HEK293 (cell line): ENCODE measurements around the gene EHMT1.

Experiments
- CTCF ChIA-PET: fragments of 350-600 bp; formaldehyde crosslinking; extraction: SDS; loops from one replicate; lab custom pipeline; 2021; ENCODE audit warnings: antibody characterized with exemption; lab: Yijun Ruan, JAX
- POLR2A ChIA-PET: fragments of 300-600 bp; formaldehyde crosslinking; extraction: SDS; loops from one replicate; lab custom pipeline; 2020; ENCODE audit warnings: antibody characterized with exemption, inconsistent platforms; lab: Yijun Ruan, JAX
- H3K27ac ChIP-seq: fragments of 200-500 bp; sonication (Bioruptor generic); 2 replicates; pipeline ENCODE4 v1.5.1; 2014; ENCODE audit warnings: low read depth, low read length, control low read depth, inconsistent platforms; ENCODE audit errors: extremely low read depth
- H3K36me3 ChIP-seq, 2 experiments: fragments of 200-500 bp in 1 of 2; sonication (Bioruptor generic) in 1 of 2; 1 replicate in 1 of 2; 2 replicates in 1 of 2; pipeline ENCODE4 v1.5.1; 2014 to 2017; ENCODE audit warnings: inconsistent platforms in 2 of 2, low read length in 2 of 2; ENCODE audit not compliant: control insufficient read depth in 2 of 2, insufficient read depth in 1 of 2
- H3K4me1 ChIP-seq: fragments of 200-500 bp; sonication (Bioruptor generic); 2 replicates; pipeline ENCODE4 v1.5.1; 2014; ENCODE audit warnings: mild to moderate bottlenecking, low read length, inconsistent platforms; ENCODE audit not compliant: control insufficient read depth, insufficient read depth
- H3K4me3 ChIP-seq: 2 replicates; pipeline ENCODE4 v1.5.1; 2011; ENCODE audit warnings: low read depth, mild to moderate bottlenecking, control low read depth, low read length, moderate library complexity
- H3K9me3 ChIP-seq: fragments of 200-500 bp; sonication (Bioruptor generic); 2 replicates; pipeline ENCODE4 v1.5.1; 2014; ENCODE audit warnings: low read depth, low read length, inconsistent platforms; ENCODE audit not compliant: control insufficient read depth, insufficient read depth
- GLIS2 ChIP-seq: fragments of 450-650 bp; formaldehyde crosslinking; IDR thresholded peaks from 2 replicates; pipeline ENCODE4 v1.5.1; 2016; ENCODE audit warnings: missing biosample characterization, missing genetic modification characterization
- KLF1 ChIP-seq: fragments of 450-650 bp; formaldehyde crosslinking; IDR thresholded peaks from 2 replicates; pipeline ENCODE4 v1.5.1; 2016; ENCODE audit warnings: missing biosample characterization, missing genetic modification characterization
- KLF16 ChIP-seq: fragments of 450-650 bp; formaldehyde crosslinking; IDR thresholded peaks from 2 replicates; pipeline ENCODE4 v1.5.1; 2017; ENCODE audit warnings: missing biosample characterization, missing genetic modification characterization
- KLF7 ChIP-seq: fragments of 450-650 bp; formaldehyde crosslinking; IDR thresholded peaks from 2 replicates; pipeline ENCODE4 v1.5.1; 2016; ENCODE audit warnings: missing biosample characterization, missing genetic modification characterization, borderline replicate concordance
- KLF9 ChIP-seq: fragments of 450-650 bp; formaldehyde crosslinking; IDR thresholded peaks from 2 replicates; pipeline ENCODE4 v1.5.1; 2016; ENCODE audit warnings: missing biosample characterization, missing genetic modification characterization, low read depth
- OVOL3 ChIP-seq: fragments of 450-650 bp; formaldehyde crosslinking; IDR thresholded peaks from 2 replicates; pipeline ENCODE4 v1.5.1; 2016; ENCODE audit warnings: missing biosample characterization, missing genetic modification characterization
- PRDM1 ChIP-seq: fragments of 450-650 bp; formaldehyde crosslinking; IDR thresholded peaks from 2 replicates; pipeline ENCODE4; 2016; ENCODE audit warnings: missing biosample characterization, missing genetic modification characterization
- SP2 ChIP-seq: fragments of 450-650 bp; formaldehyde crosslinking; IDR thresholded peaks from 2 replicates; pipeline ENCODE4 v1.5.1; 2016; ENCODE audit warnings: missing biosample characterization, missing genetic modification characterization
- ZBTB10 ChIP-seq: fragments of 450-650 bp; formaldehyde crosslinking; IDR thresholded peaks from 2 replicates; pipeline ENCODE4 v1.5.1; 2016; ENCODE audit warnings: missing biosample characterization, missing genetic modification characterization
- ZBTB48 ChIP-seq: fragments of 450-650 bp; formaldehyde crosslinking; IDR thresholded peaks from 2 replicates; pipeline ENCODE4 v1.5.1; 2016; ENCODE audit warnings: missing biosample characterization, missing genetic modification characterization
- ZBTB7A ChIP-seq: fragments of 450-650 bp; formaldehyde crosslinking; IDR thresholded peaks from 2 replicates; pipeline ENCODE4 v1.5.1; 2016; ENCODE audit warnings: low read depth, missing biosample characterization, missing genetic modification characterization
- ZEB2 ChIP-seq: fragments of 450-650 bp; formaldehyde crosslinking; IDR thresholded peaks from 2 replicates; pipeline ENCODE4 v1.5.1; 2016; ENCODE audit warnings: missing biosample characterization, missing genetic modification characterization
- ZFHX2 ChIP-seq: fragments of 450-650 bp; formaldehyde crosslinking; conservative IDR thresholded peaks from 2 replicates; pipeline ENCODE4 v1.5.1; 2016; ENCODE audit warnings: missing biosample characterization, missing genetic modification characterization
- ZFP41 ChIP-seq: fragments of 450-650 bp; formaldehyde crosslinking; IDR thresholded peaks from 2 replicates; pipeline ENCODE4 v1.5.1; 2016; ENCODE audit warnings: missing biosample characterization, missing genetic modification characterization, borderline replicate concordance
- ZIC2 ChIP-seq: fragments of 450-650 bp; formaldehyde crosslinking; IDR thresholded peaks from 2 replicates; pipeline ENCODE4 v1.5.1; 2016; ENCODE audit warnings: missing biosample characterization, missing genetic modification characterization
- ZNF10 ChIP-seq: fragments of 450-650 bp; formaldehyde crosslinking; IDR thresholded peaks from 2 replicates; pipeline ENCODE4 v1.5.1; 2017; ENCODE audit warnings: missing biosample characterization, missing genetic modification characterization
- ZNF112 ChIP-seq: fragments of 450-650 bp; formaldehyde crosslinking; IDR thresholded peaks from 2 replicates; pipeline ENCODE4 v1.5.0; 2017; ENCODE audit warnings: missing biosample characterization, missing genetic modification characterization
- ZNF16 ChIP-seq: fragments of 450-650 bp; formaldehyde crosslinking; IDR thresholded peaks from 2 replicates; pipeline ENCODE4 v1.5.1; 2016; ENCODE audit warnings: low read depth, missing biosample characterization, missing genetic modification characterization
- ZNF174 ChIP-seq: fragments of 450-650 bp; formaldehyde crosslinking; IDR thresholded peaks from 2 replicates; pipeline ENCODE4 v1.5.0; 2017; ENCODE audit warnings: missing biosample characterization, mild to moderate bottlenecking, missing genetic modification characterization
- ZNF175 ChIP-seq: fragments of 450-650 bp; formaldehyde crosslinking; IDR thresholded peaks from 2 replicates; pipeline ENCODE4 v1.5.1; 2016; ENCODE audit warnings: missing biosample characterization, missing genetic modification characterization
- ZNF266 ChIP-seq: fragments of 450-650 bp; formaldehyde crosslinking; IDR thresholded peaks from 2 replicates; pipeline ENCODE4 v1.5.1; 2016; ENCODE audit warnings: missing biosample characterization, missing genetic modification characterization, low read depth
- ZNF404 ChIP-seq: fragments of 450-650 bp; formaldehyde crosslinking; IDR thresholded peaks from 2 replicates; pipeline ENCODE4 v1.5.1; 2017; ENCODE audit warnings: missing biosample characterization, missing genetic modification characterization
- ZNF473 ChIP-seq: fragments of 450-650 bp; formaldehyde crosslinking; IDR thresholded peaks from 2 replicates; pipeline ENCODE4 v1.5.1; 2017; ENCODE audit warnings: missing biosample characterization, missing genetic modification characterization
- ZNF514 ChIP-seq: fragments of 450-650 bp; formaldehyde crosslinking; IDR thresholded peaks from 2 replicates; pipeline ENCODE4 v1.5.1; 2016; ENCODE audit warnings: missing biosample characterization, missing genetic modification characterization
- ZNF521 ChIP-seq: fragments of 450-650 bp; formaldehyde crosslinking; IDR thresholded peaks from 2 replicates; pipeline ENCODE4 v1.5.1; 2017; ENCODE audit warnings: missing biosample characterization, mild to moderate bottlenecking, missing genetic modification characterization
- ZNF626 ChIP-seq: fragments of 450-650 bp; sonication (Bioruptor Pico); formaldehyde crosslinking; IDR thresholded peaks from 2 replicates; pipeline ENCODE4 v1.5.1; 2018; ENCODE audit warnings: missing biosample characterization, missing genetic modification characterization, inconsistent platforms
- ZNF670 ChIP-seq: fragments of 450-650 bp; formaldehyde crosslinking; IDR thresholded peaks from 2 replicates; pipeline ENCODE4 v1.5.1; 2016; ENCODE audit warnings: missing biosample characterization, missing genetic modification characterization, low read depth
- ZSCAN23 ChIP-seq: fragments of 450-650 bp; formaldehyde crosslinking; IDR thresholded peaks from 2 replicates; pipeline ENCODE4 v1.5.1; 2016; ENCODE audit warnings: missing biosample characterization, missing genetic modification characterization
- TF ChIP-seq, protein P1 (sequence below): fragments of 450-650 bp; formaldehyde crosslinking; IDR thresholded peaks from 2 replicates; pipeline ENCODE4 v1.5.1; 2017; ENCODE audit warnings: missing biosample characterization, missing genetic modification characterization

EHMT1 gene

DNA sequence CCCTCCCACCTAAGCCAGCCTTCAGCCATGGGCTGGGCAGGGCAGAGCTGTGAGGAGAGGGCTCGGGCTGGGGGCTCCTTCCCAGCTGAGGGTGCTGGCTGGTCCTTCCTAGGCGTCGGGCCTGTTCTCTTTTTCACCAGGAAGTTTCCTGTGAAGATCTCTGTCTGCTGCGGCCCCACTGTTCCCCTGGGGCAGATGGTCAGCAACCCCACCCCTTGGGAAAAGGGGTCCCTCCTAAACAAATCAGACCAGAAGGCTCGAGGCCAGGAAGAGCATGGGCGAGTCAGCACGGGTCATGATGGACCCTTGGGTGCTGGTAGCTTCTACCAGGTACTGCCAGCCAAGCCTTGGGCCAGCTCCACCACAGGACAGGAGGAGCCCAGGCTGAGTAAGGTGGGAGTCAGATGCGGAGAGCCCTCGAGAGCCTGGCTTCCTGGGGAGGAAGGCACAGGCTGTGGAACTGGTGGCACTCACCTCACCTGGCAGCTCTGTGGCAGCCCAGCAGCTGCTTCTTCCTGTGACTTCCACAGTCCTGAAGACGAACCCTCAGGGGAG is 262.2 kb downstream of the EHMT1 start:
- TF ChIP-seq OVOL3 (tag by site-specific recombination) (no peak), ZBTB7A (no peak), ZSCAN23 (tag by site-specific recombination) (no peak), ZNF266 (tag by site-specific recombination) (no peak), ZNF174 (tag by site-specific recombination) (no peak), ZNF404 (tag by site-specific recombination) (no peak), ZNF521 (tag by site-specific recombination) (no peak), ZEB2 (tag by site-specific recombination) (no peak), ZNF514 (tag by site-specific recombination) (no peak), PRDM1 (tag by site-specific recombination) (no peak)
- TF ChIP-seq, protein P1, sequence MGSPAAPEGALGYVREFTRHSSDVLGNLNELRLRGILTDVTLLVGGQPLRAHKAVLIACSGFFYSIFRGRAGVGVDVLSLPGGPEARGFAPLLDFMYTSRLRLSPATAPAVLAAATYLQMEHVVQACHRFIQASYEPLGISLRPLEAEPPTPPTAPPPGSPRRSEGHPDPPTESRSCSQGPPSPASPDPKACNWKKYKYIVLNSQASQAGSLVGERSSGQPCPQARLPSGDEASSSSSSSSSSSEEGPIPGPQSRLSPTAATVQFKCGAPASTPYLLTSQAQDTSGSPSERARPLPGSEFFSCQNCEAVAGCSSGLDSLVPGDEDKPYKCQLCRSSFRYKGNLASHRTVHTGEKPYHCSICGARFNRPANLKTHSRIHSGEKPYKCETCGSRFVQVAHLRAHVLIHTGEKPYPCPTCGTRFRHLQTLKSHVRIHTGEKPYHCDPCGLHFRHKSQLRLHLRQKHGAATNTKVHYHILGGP (tag by site-specific recombination) = no peak
- no peak overlapping the region for H3K4me3 ChIP-seq
- H3K36me3 ChIP-seq = no peaks in the 10 kb centered on the region
- ChIA-PET POLR2A (interaction anchor here (1.2 kb wide), 1 partner anchor 18 kb away, joined by 4 read pairs; no protein-coding TSS in a partner anchor), CTCF (interaction anchor here (1.1 kb wide), 1 partner anchor 147 kb away, joined by 3 read pairs; no protein-coding TSS in a partner anchor)
- H3K9me3 ChIP-seq = no peaks in the 10 kb centered on the region
- H3K27ac ChIP-seq = no peak overlapping the region
- no peaks in the 10 kb centered on the region for H3K4me1 ChIP-seq

- H3K4me3 ChIP-seq = no peak overlapping the region
- H3K27ac ChIP-seq = no peak overlapping the region
- no peaks in the 10 kb centered on the region for H3K4me1 ChIP-seq
- POLR2A ChIA-PET = interaction anchor here (1.2 kb wide), 1 partner anchor 18 kb away, joined by 4 read pairs; no protein-coding TSS in a partner anchor
- H3K36me3 ChIP-seq = no peaks in the 10 kb centered on the region
- TF ChIP-seq ZNF626 (tag by site-specific recombination) (no peak), ZIC2 (0 out of 2 replicates have a peak, but pooled peaks have one; percentile 24), KLF1 (tag by site-specific recombination) (no peak), KLF16 (tag by site-specific recombination) (no peak), ZBTB48 (tag by site-specific recombination) (0 out of 2 replicates have a peak, but pooled peaks have one; percentile 31), ZFP41 (tag by site-specific recombination) (no peak), KLF9 (peak; percentile 32; the same call in 1 of the 2 replicates), SP2 (tag by site-specific recombination) (no peak), ZFHX2 (tag by site-specific recombination) (peak; percentile 75), KLF7 (tag by site-specific recombination) (no peak)
- H3K9me3 ChIP-seq = no peaks in the 10 kb centered on the region
- CTCF ChIA-PET = interaction anchor here (0.7 to 1.1 kb wide), 3 partner anchors 116 to 177 kb away, joined by 3 to 5 read pairs (median 3); no protein-coding TSS in a partner anchor
Measured at GRCh38 chr9:137881591-137882505, 263.0 kb downstream of the EHMT1 start.

DNA sequence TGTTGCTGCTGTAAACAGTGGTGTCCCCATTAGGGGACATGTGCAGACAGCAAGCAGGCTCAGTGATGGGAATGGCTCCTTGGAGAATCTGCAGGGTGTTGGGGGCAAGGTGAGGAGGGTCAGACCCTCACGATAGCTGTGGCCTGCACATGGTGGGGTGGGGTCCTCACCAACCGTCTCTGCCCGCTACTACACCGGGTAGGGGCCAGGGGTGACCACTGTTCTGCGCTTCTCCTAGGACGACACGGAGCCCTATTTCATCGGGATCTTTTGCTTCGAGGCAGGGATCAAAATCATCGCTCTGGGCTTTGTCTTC is 263.7 kb downstream of the EHMT1 start:
- H3K4me3 ChIP-seq = no peak overlapping the region
- H3K36me3 ChIP-seq = no peaks in the 10 kb centered on the region
- no peak for TF ChIP-seq ZBTB10
- no peak for TF ChIP-seq ZNF10 (tag by site-specific recombination)
- TF ChIP-seq ZNF670 (tag by site-specific recombination) = no peak
- TF ChIP-seq ZNF112 = no peak
- TF ChIP-seq GLIS2 (tag by site-specific recombination) = no peak
- TF ChIP-seq ZNF16 (tag by site-specific recombination) = no peak
- no peak for TF ChIP-seq ZNF175
- no peak for TF ChIP-seq ZNF521 (tag by site-specific recombination)
- no peak for TF ChIP-seq ZNF473
- POLR2A ChIA-PET = interaction anchor here (1.2 kb wide), 1 partner anchor 19 kb away, joined by 4 read pairs; no protein-coding TSS in a partner anchor
- H3K9me3 ChIP-seq = no peaks in the 10 kb centered on the region
- no peaks in the 10 kb centered on the region for H3K4me1 ChIP-seq
- H3K27ac ChIP-seq = no peak overlapping the region
- CTCF ChIA-PET = interaction anchor here (1.0 kb wide), 1 partner anchor 177 kb away, joined by 3 read pairs; no protein-coding TSS in a partner anchor
